Measurements from ENCODE around the gene ERVMER34-1.
A peak's percentile ranks its signal among the peaks of the same experiment; 100 is the strongest.

Gene ERVMER34-1

DNA sequence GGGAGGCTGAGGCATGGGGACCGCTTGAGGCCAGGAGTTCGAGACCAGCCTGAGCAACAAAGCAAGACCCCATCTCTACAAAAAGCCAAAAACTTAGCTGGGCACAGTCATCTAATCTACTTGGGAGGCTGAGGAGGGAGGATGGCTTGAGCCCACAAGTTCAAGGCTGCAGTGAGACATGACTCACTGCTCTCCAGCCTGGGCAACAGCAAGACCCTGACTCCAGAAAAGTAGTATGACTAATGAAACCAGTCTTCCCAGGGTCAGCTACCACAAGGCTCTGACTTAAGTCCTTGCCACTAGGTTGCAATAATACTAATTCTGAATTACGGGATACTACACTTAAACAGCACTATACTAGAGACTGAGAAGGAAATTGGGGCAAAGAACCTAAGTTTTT, 33.1 kb downstream of the ERVMER34-1 start:
- DNase-seq (ENCODE audit: low read depth), result no peak

- no peak for DNase-seq (ENCODE audit: low read depth)
Observed at GRCh38 chr4:52716364-52717151, 34.7 kb downstream of the ERVMER34-1 start.

DNA sequence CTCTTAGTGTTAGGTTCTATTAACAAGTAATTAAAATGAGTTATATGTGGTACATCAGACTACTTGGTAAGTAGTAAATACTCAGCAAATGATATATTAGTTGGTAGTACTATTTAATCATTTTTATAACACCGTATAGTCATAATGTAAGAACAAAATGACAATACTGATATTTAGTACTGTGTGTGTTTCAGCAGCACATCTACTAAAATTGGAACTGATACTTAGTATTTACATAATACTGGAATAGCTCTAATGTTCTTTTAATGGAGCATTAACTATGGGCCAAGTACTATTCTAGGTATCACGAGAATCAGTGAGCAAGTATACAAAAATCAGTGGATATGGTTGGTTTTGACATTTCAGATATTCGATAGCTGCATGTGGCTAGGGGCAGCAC, 35.3 kb downstream of the ERVMER34-1 start:
- no peak for DNase-seq (ENCODE audit: low read depth)

GRCh38 chr4:52715255-52715897, 35.8 kb downstream of the ERVMER34-1 start:
- no peak for DNase-seq (ENCODE audit: low read depth)

GRCh38 chr4:52714597-52715254, 36.5 kb downstream of the ERVMER34-1 start:
- DNase-seq (ENCODE audit: low read depth), result no peak

DNA sequence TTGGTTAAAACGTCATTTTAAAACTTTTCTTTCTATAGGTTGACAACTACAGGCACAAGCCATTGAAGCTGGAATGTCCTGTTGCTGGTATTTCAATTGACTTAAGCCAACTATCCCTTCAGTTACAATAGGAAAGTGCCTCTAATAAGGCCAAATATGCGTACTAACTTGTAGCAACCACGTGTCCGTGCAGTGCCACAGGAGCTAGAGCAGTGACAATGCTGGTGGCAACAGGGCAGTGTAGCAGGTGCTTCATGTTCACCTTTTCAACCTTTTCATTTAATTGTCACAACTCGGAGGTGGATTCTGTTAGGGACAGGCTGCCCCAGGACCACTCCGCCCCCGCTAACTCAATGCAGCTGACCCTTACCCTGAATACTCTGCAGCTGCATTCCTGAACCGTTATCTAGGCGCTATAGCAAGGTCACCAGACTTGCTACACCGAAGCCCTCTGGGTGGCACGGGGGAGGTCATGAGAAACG, 37.7 kb downstream of the ERVMER34-1 start:
- DNase-seq (ENCODE audit: low read depth), result no peak

- peak; percentile 69 for DNase-seq (ENCODE audit: low read depth)
Observed at GRCh38 chr4:52712251-52713130, 38.7 kb downstream of the ERVMER34-1 start.

DNA sequence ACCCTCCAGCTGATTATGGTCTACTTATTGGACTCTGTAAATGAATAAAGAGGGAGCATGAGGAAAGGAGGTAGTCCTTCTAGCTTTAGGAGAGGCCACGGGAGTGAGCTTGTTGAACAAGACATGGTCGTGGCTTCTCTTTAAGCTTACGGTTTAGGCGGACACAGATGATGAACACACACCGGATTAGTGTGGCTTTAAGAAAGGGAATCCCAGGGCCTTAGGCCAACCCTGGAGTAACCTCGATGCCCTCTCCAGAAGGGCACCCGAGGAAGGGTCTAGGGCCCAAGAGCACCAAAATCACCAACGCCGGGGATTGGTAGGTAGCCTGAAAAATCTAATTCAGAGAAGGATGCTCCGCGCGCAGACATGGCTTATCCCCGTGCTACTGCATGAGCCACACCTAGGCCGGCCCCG, 39.4 kb downstream of the ERVMER34-1 start:
- DNase-seq (ENCODE audit: low read depth), result no peak

- DNase-seq (ENCODE audit: low read depth), result no peak
Observed at GRCh38 chr4:52711272-52711671, 40.0 kb downstream of the ERVMER34-1 start.

DNA sequence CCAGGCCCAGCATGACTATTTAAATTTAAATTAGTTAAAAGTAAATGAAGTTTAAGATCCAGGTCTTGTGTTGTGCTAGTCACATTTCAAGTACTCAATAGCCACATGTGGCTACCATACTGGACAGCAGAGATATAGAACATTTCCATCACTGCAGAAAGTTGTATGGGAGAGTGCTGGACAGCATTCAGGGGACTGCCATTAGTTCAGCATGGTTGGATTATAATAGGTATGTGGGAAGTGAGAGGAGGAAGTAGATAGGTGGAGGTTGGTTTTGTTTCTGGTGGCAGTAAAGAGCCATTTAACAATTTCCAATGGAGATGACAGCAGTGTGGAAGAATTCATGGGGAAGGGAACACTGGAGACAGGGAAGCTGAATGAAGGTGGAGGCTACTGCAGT, 42.1 kb downstream of the ERVMER34-1 start:
- DNase-seq (ENCODE audit: low read depth), result no peak

DNA sequence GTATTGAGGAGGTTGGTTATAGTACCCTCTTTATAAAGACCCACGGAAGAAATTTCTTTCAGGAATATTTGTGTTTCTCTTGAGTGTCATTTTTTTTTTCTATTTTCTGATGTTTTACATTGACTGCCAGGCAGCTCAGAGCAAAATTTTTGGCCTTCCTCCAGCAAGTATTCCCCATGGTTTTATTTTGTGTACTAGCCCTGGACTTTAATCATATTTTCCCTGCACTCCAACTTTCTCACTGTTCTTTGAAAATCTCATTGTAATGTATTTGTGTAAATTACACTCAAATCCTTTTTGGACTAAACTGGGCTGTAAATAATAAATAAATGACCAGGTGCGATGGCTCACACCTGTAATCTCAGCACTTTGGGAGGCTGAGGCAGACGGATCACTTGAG, 46.6 kb downstream of the ERVMER34-1 start:
- DNase-seq (ENCODE audit: low read depth), result no peak

DNA sequence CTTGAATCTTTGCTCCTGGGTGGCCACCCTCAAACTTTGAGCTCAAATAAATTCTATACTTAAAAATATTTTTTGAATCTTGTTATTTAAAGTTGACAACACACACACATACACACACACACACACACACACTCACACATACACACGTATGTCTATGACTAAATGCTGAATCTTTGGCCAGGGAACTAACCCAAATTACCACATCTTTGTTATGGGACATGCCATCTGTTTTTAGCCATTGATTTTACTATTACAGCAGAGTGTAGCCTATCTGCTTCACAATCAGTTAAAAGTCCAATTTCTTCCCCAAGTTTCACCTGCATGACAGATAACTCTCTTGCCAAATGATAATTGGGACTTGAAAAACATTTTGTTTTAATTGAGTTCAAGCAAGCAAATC, 47.1 kb downstream of the ERVMER34-1 start:
- no peak for DNase-seq (ENCODE audit: low read depth)

DNA sequence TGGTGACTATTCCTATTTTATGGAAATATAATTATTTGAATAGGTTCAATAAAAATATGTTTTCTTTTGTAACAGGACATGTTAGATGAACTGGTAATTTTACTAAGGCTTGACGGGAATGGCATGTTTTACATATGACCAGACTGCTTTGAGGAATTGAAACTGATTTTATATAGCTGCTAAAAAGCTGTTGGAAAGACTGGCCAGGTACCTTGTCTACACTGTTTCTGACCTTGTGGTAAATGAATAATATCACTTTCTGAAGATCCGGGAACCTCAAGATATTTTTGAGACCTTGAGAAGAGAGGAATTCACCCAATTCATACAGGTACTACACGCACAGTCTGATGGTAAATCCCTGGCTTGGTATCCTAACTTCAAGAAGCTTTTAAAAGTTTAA, 50.0 kb downstream of the ERVMER34-1 start:
- no peak for DNase-seq (ENCODE audit: low read depth)

- DNase-seq (ENCODE audit: low read depth), result no peak
Observed at GRCh38 chr4:52694936-52695335, 56.3 kb downstream of the ERVMER34-1 start.

DNA sequence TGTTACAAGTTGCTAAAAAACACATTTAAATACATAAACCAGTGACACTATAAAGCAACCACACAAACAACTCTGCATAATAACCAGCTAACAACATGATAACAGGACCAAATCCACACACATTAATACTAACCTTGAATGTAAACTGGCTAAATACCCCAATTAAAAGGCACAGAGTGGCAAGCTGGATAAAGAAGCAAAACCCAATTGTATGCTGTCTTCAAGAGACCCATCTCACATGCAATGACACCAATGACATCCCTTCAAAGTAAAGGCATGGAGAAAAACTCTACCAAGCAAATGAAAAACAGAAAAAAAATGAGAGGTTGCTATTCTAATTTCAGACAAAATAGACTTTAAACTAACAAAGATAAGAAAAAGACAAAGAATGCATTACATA, 57.7 kb downstream of the ERVMER34-1 start:
- no peak for DNase-seq (ENCODE audit: low read depth)
